ENCODE data around the gene CCDC91.

The CCDC91 gene

DNA sequence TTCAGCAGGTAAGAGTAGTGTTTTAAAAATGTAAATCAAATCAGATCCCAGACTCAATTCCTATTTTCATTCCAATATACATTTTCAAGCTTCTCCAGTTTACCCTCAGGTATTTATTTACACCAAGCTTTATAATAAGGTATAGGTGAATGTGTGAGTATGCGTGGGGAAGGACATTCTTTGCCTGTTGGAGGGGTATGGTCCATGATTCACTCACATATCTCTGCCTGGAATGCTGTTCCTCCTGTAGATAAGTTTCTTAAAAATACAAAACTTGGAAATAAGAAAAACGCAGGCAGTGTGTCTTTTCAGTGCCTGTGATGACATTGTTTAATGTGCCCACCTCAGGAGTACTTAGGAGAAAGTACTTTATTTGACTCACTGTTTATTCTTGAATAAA is 118.6 kb downstream of the CCDC91 start:
- TF ChIP-seq ZNF8 (CRISPR knock-in tag; IDR thresholded peaks at IDR 0.05) (no peak), ESRRG (CRISPR knock-in tag; IDR thresholded peaks at IDR 0.05) (no peak), CSDC2 (CRISPR knock-in tag; IDR thresholded peaks at IDR 0.05) (no peak), SNAI2 (CRISPR knock-in tag; IDR thresholded peaks at IDR 0.05) (no peak), BACH2 (CRISPR knock-in tag; IDR thresholded peaks at IDR 0.05; ENCODE audit: borderline replicate concordance) (no peak), ZC3H10 (CRISPR knock-in tag; IDR thresholded peaks at IDR 0.05) (no peak), PPARA (CRISPR knock-in tag; IDR thresholded peaks at IDR 0.05; ENCODE audit: borderline replicate concordance) (no peak), ZFP3 (CRISPR knock-in tag; IDR thresholded peaks at IDR 0.05) (no peak), RARB (CRISPR knock-in tag; IDR thresholded peaks at IDR 0.05) (no peak), GLIS3 (CRISPR knock-in tag; IDR thresholded peaks at IDR 0.05) (no peak), ARNTL (CRISPR knock-in tag; IDR thresholded peaks at IDR 0.05; ENCODE audit: borderline replicate concordance, low read depth) (no peak), ZNF565 (CRISPR knock-in tag; conservative IDR thresholded peaks at IDR 0.05; ENCODE audit: low read depth) (no peak), ZNF70 (CRISPR knock-in tag; IDR thresholded peaks at IDR 0.05) (no peak)
- TF ChIP-seq, protein P1, sequence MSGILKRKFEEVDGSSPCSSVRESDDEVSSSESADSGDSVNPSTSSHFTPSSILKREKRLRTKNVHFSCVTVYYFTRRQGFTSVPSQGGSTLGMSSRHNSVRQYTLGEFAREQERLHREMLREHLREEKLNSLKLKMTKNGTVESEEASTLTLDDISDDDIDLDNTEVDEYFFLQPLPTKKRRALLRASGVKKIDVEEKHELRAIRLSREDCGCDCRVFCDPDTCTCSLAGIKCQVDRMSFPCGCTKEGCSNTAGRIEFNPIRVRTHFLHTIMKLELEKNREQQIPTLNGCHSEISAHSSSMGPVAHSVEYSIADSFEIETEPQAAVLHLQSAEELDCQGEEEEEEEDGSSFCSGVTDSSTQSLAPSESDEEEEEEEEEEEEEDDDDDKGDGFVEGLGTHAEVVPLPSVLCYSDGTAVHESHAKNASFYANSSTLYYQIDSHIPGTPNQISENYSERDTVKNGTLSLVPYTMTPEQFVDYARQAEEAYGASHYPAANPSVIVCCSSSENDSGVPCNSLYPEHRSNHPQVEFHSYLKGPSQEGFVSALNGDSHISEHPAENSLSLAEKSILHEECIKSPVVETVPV (CRISPR knock-in tag; IDR thresholded peaks at IDR 0.05): no peak
- TF ChIP-seq, protein P2, sequence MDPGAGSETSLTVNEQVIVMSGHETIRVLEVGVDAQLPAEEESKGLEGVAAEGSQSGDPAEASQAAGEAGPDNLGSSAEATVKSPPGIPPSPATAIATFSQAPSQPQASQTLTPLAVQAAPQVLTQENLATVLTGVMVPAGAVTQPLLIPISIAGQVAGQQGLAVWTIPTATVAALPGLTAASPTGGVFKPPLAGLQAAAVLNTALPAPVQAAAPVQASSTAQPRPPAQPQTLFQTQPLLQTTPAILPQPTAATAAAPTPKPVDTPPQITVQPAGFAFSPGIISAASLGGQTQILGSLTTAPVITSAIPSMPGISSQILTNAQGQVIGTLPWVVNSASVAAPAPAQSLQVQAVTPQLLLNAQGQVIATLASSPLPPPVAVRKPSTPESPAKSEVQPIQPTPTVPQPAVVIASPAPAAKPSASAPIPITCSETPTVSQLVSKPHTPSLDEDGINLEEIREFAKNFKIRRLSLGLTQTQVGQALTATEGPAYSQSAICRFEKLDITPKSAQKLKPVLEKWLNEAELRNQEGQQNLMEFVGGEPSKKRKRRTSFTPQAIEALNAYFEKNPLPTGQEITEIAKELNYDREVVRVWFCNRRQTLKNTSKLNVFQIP (CRISPR knock-in tag; IDR thresholded peaks at IDR 0.05; ENCODE audit: borderline replicate concordance, low read depth): no peak
- TF ChIP-seq, protein P3, sequence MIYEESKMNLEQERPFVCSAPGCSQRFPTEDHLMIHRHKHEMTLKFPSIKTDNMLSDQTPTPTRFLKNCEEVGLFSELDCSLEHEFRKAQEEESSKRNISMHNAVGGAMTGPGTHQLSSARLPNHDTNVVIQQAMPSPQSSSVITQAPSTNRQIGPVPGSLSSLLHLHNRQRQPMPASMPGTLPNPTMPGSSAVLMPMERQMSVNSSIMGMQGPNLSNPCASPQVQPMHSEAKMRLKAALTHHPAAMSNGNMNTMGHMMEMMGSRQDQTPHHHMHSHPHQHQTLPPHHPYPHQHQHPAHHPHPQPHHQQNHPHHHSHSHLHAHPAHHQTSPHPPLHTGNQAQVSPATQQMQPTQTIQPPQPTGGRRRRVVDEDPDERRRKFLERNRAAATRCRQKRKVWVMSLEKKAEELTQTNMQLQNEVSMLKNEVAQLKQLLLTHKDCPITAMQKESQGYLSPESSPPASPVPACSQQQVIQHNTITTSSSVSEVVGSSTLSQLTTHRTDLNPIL (CRISPR knock-in tag; IDR thresholded peaks at IDR 0.05; ENCODE audit: low read depth): no peak
- TF ChIP-seq, protein P4, sequence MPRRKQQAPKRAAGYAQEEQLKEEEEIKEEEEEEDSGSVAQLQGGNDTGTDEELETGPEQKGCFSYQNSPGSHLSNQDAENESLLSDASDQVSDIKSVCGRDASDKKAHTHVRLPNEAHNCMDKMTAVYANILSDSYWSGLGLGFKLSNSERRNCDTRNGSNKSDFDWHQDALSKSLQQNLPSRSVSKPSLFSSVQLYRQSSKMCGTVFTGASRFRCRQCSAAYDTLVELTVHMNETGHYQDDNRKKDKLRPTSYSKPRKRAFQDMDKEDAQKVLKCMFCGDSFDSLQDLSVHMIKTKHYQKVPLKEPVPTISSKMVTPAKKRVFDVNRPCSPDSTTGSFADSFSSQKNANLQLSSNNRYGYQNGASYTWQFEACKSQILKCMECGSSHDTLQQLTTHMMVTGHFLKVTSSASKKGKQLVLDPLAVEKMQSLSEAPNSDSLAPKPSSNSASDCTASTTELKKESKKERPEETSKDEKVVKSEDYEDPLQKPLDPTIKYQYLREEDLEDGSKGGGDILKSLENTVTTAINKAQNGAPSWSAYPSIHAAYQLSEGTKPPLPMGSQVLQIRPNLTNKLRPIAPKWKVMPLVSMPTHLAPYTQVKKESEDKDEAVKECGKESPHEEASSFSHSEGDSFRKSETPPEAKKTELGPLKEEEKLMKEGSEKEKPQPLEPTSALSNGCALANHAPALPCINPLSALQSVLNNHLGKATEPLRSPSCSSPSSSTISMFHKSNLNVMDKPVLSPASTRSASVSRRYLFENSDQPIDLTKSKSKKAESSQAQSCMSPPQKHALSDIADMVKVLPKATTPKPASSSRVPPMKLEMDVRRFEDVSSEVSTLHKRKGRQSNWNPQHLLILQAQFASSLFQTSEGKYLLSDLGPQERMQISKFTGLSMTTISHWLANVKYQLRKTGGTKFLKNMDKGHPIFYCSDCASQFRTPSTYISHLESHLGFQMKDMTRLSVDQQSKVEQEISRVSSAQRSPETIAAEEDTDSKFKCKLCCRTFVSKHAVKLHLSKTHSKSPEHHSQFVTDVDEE (CRISPR knock-in tag; IDR thresholded peaks at IDR 0.05): no peak
- no peak for ATAC-seq

DNA sequence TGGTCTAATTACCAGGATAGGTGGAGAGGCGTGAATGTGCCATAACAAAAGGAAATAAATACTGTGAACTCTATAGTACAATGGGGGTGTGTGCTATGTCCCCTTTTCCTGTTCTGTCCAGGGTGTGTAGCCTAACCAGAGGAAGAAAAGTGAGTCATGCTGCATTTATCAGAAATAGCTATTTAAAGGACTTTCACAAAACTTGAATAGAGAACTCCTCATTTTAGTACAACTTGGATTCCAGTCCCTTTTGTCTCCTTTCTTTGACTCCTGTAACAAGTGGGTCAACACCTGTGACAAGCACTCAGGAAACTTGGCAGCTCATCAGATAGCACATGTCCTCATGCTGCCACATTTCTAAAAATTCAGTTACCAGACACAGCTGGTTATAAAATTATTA is 123.4 kb downstream of the CCDC91 start:
- ATAC-seq: no peak

More for the DNA sequence above, 123.4 kb downstream of the CCDC91 start:
- no peak for TF ChIP-seq CSDC2 (CRISPR knock-in tag; IDR thresholded peaks at IDR 0.05)
- TF ChIP-seq ESRRG (CRISPR knock-in tag; IDR thresholded peaks at IDR 0.05): no peak
- TF ChIP-seq ZFP30 (CRISPR knock-in tag; IDR thresholded peaks at IDR 0.05): no peak
- TF ChIP-seq ISL1 (CRISPR knock-in tag; IDR thresholded peaks at IDR 0.05): no peak
- TF ChIP-seq GLIS3 (CRISPR knock-in tag; IDR thresholded peaks at IDR 0.05): no peak
- TF ChIP-seq ZFP3 (CRISPR knock-in tag; IDR thresholded peaks at IDR 0.05): no peak
- TF ChIP-seq, protein P1 (CRISPR knock-in tag; IDR thresholded peaks at IDR 0.05): no peak
- TF ChIP-seq PPARA (CRISPR knock-in tag; IDR thresholded peaks at IDR 0.05; ENCODE audit: borderline replicate concordance): no peak
- TF ChIP-seq, protein P3 (CRISPR knock-in tag; IDR thresholded peaks at IDR 0.05; ENCODE audit: low read depth): no peak
- no peak for TF ChIP-seq ZNF8 (CRISPR knock-in tag; IDR thresholded peaks at IDR 0.05)
- TF ChIP-seq, protein P2 (CRISPR knock-in tag; IDR thresholded peaks at IDR 0.05; ENCODE audit: borderline replicate concordance, low read depth): no peak
- no peak for TF ChIP-seq ZNF565 (CRISPR knock-in tag; conservative IDR thresholded peaks at IDR 0.05; ENCODE audit: low read depth)
- TF ChIP-seq ZNF70 (CRISPR knock-in tag; IDR thresholded peaks at IDR 0.05): no peak

All from SK-N-SH treated with all-trans-retinoic acid at 6 μM for 48 hours (cell line).